ENCODE results near the gene PABPC1L.

Gene PABPC1L

DNA sequence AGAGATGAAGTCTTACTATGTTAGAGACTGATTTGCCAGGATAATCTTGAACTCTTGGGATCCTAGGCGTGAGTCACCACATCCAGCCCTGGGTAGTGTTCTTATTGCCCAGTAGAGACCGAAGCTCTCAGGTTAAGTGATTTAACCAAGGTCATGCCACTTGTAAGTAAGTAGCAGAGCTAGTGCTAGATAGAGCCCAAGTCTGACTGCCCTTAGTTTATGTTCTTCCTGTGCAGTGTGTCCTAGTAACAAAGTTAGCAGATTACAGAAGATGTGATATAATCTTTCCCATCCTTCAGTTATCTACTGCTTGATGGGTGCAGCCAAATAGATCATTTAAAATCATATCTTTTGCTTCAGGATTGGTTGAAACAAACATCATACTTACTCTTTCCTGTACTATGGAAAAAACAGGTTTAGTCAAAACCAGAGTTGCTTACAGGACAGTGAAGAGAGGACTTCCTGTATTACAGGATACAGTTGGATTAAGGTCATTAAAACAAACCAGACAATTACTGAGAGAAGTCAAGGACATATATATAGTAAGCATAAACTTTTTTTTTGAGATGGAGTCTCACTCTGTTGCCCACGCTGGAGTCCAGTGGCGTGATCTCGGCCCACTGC lies 9.5 kb upstream of the PABPC1L start:
- DNase-seq (ENCODE audit: low read depth in 3 of 3), result no peak

DNA sequence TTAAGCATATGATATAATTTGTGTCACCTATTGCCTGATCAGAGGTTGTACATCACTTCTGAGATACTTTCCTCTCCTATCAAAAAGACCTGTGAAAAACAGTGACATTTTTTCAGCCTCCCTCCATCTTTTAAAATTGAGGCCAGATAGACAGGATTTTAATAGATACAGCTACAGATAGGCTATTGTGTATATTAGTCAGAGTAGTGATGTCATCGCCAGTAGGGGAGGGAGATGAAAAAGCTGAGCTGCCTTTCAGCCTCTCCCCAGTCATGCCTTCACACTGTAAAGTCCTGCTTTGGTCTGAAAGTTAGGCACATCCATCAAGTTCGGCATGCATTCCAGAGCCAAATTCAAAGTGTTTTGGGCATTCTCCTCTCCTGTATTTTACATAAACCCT lies 7.9 kb upstream of the PABPC1L start:
- no peak for DNase-seq (ENCODE audit: low read depth in 3 of 3)

DNA sequence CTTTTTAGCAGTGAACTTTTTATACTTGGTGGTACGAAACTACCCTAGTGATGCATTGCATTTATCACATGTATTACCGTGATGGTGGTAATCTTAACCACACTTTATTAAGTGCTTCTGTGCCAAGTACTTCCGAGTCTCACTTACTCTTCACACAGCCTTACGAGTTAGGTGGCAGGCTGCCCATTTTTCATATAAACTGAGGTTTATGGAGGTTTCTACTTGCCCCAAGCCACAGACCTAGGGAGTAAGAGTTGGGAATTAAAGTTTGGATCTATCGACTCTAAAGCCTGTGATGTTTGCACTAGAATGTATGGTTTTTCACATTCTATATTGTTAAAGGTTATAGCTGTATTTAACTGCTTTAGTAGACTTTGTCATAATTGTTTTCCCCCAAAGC lies 5.5 kb upstream of the PABPC1L start:
- no peak for DNase-seq (ENCODE audit: low read depth in 3 of 3)

DNA sequence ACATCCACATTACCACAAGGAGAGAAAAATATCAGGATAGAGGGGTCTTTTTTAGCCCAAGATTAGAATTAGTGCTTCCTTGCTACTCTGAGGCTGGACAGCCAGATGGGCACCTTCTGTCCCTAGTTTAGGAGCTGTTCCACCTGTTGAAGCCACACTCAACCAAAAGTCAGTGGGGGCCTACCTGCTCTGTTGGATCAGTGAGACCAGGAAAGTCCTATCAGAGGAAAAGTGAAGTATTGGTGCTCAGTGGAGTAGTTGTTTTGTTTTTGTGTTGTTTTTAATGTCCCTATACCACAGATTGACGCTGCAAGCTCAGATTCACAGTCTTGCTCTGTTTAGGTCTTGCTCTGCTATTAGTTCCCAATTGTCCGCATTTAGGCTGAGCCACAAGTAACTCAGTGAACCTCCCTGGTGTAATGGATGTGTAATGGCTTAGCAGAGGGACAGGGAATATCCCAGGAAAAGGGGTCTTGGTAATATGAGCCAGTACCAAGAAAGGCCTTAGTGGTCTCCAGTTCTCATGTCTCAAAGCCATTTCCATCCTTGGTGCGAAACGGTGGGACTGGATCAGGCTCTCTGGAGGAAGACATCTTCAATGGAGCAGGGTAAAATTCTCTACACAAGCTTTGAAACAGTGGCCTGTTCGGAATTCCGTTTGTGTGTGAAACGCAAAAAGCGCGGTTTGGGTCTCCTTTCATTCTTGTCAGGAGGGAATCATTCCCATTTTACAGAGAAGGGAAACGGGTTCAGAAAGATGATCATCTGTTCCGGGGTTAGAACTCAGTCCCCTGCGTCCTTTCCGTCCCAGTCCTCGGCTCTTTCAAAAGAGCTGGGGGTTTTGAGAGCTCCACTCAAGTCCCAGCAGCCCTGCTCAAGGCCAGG lies 631 bp upstream of the PABPC1L start:
- DNase-seq (ENCODE audit: low read depth in 3 of 3), result no peak

DNA sequence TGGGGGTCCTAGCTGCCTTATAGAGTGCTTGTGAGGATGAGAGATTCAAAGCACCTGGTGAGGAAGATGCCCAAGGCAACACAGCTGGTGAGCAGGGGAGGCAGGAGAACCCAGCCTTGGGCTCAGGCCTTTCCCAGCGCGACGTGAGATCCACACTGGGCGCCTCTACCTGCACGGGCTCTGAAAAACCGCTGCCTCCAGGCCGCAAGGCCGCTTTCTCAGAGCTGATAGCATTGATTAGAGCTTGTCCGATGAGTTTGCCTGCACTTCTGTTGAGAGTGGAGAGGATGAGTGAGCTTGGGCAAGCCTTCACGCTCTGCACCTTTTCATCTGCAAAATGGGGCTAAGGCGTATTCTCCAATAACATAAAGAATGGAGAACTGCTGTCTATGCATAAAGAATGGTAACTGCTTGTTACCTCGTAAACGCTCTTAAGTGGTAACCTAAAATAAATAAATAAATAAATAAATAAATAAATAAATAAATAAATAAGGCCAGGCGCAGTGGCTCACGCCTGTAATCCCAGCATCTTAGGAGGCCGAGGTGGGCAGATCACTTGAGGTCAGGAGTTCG lies 916 bp downstream of the PABPC1L start:
- no peak for DNase-seq (ENCODE audit: low read depth in 3 of 3)

DNA sequence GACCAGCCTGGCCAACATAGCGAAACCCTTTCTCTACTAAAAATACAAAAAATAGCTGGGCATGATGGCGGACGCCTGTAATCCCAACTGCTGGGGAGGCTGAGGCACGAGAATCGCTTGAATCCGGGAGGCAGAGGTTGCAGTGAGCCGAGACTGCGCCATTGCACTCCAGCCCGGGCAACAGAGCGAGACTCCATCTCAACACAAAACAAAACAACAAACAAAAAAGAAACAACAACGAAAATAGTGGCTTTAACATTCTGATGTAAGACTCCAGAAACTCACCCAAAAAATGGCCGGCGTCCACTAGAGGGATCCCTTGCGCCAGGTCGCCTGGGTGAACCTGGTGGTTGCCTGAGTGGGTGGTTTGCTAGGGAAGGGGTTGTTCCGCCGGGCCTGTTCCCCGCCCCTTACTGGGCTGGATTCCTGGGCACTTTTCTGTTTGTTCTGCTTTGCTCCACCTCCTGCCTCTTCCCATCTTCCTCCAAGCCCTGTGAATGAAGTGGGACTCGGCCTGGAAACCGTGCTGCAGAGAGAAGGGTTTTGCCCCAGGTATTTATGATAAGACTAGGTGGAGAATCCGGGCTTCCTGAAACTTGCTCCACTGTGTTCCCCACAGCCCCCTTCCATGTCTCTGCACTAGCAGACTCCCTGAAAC lies 1.5 kb downstream of the PABPC1L start:
- peak; percentile 8 to 57 (median 12) for DNase-seq (ENCODE audit: low read depth in 3 of 3)

DNA sequence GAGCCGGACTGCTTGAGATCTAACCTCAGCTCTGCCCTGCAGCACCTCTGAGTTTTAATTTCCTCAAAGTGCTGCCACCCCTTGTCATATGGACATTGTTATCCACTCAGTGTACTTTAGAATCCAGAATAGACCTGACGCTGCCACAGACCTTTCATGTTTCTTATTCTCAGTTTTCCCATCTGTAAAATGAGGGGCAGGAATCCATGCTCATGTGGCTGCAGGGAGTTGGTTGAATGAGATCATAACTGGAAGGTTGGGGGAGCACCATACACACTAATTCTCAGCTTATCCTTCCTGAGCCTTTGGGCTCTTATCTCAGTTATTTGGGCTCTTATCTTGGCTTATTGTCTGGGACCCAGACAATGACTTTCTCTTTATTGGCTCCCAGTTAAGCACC lies 2.3 kb downstream of the PABPC1L start:
- DNase-seq (ENCODE audit: low read depth in 3 of 3), result no peak

DNA sequence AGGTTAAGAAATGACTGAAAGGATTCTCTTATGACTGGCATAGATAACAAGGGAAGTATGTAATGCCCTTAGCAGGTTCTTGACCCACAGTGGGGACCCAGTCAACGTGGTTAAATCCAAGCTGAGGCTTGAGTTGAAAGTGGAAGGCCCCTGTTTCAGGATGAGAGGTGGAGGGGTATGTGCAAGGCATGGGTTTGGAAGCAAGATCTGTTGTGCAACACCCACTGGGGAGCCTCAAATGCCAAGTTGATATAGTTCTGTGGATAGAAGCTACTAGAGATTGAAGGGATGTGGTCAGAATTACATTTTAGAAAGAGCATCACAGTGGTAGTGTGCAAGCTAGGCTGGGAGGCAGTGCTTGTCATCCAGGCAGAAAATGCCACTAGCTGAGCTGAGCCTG lies 5.1 kb downstream of the PABPC1L start:
- DNase-seq (ENCODE audit: low read depth in 3 of 3), result no peak

DNA sequence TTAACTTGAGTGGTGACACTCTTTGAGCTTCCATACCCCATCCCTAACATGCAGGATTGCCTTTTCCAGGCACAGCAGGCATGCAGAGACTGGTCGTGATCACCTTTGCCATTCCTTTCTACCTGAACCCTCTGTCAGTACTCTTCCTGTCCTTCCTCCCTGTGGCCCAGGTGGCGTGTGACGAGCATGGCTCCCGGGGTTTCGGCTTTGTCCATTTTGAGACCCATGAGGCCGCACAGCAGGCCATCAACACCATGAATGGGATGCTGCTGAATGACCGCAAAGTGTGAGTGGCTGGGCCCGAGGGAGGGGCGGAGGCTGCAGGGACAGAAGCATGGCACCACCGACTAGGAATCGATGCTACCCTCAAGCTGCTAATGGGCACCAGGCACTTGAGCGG lies 6.7 kb downstream of the PABPC1L start:
- DNase-seq (ENCODE audit: low read depth in 3 of 3), result no peak

DNA sequence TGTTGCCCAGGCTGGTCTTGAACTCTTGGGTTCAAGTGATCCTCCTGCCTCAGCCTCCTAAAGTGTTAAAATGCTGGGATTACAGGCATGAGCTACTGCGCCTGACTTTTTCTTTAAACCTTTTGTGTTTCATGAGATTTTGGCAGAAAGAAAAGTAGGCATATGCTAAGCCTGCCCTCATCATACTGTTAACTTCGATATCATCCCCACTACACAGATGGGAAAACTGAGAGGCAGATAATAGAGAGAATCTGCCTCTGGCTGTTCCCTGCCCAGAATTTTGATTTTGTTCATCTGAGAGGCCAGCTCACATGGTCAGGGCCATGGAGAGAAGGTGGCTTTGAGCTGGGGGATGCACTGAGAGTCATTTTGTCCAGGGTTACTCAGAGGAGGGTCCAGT lies 7.5 kb downstream of the PABPC1L start:
- DNase-seq (ENCODE audit: low read depth in 3 of 3), result no peak

DNA sequence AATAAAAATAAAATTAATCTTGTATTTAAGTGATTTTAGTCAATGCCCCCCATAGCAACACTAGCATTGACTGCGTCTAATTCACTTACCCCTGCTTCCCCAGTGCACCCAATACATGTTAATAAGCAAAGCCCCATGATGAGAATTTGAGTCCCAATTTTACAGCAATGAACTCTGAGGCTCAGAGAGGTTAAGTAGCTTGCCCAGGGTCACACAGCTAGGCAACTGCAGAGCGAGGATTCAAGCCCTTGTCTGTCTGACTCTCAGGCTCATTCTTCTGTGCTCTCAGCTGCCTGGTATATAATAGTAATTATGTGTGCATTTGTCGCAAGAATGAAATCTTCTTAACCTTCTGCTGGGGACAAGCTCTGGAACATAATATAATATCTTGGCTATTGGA lies 8.5 kb downstream of the PABPC1L start:
- DNase-seq (ENCODE audit: low read depth in 3 of 3), result no peak

DNA sequence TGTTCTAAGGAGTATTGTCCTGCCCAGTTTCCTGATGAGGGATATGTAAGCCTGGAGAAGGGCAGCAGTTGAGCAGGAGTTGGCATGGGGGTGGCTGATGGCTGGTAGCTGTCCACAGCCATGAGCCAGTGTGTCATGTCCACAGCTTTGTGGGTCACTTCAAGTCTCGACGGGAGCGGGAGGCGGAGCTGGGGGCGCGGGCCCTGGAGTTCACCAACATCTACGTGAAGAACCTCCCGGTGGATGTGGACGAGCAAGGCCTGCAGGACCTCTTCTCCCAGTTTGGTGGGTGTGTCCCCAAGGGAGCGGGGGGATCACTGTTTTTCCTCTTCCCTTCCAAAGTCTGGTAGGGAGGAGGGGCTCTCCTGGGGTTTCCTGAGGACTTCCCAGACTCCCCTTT lies 8.9 kb downstream of the PABPC1L start:
- no peak for DNase-seq (ENCODE audit: low read depth in 3 of 3)

DNA sequence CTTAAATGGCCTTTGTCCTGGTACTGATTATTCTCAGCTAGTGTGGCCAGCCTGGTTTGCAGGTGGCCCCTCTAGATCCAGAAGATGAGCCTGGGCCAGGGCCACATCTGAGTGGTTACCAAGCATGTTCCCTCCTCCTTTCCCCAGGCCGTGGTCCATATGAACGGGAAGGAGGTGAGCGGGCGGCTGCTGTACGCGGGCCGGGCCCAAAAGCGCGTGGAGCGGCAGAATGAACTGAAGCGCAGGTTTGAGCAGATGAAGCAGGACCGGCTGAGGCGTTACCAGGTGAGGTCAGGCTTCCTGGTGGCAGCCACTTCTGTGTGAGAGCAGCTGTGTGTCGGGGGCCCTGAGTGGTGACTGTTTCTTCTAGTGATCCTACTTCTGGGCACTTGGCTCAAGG lies 11.6 kb downstream of the PABPC1L start:
- DNase-seq (ENCODE audit: low read depth in 3 of 3), result no peak

DNA sequence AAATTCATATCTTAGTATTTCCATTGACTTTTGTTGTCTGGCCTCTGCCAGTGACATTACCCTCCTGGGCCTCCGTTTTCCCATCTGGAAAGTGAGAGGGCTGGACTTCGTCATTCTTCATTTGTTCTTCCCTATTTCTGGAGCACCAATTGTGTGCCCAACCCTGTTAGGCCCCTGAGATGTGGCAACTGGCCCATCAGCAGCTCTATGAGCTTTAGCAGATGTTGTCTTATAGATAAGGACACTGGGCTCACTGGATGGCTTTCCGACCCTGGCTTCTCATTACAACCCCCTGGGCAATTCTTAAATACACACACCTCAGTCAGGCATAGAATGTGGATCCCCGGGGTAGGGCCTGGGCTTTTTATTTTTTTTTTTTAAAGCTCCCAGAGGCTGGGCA lies 14.7 kb downstream of the PABPC1L start:
- DNase-seq (ENCODE audit: low read depth in 3 of 3), result no peak

DNA sequence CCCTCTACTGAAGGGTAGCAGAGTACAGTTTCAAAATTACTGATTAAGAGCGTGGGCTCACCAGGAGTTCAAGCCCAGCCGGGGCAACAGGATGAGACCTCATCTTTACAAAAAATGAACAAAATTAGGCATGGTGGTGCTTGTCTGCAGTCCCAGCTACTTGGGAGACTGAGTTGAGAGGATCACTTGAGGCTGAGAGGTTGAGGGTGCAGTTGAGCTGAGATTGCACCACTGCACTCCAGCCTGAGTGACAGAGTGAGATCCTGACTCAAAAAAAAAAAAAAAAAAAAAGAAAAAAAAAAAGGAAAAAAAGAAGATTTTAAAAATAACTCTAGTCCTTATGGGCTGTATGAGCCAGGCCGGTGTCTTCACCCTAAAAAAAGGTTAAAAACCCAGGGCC lies 18.7 kb downstream of the PABPC1L start:
- no peak for DNase-seq (ENCODE audit: low read depth in 3 of 3)

DNA sequence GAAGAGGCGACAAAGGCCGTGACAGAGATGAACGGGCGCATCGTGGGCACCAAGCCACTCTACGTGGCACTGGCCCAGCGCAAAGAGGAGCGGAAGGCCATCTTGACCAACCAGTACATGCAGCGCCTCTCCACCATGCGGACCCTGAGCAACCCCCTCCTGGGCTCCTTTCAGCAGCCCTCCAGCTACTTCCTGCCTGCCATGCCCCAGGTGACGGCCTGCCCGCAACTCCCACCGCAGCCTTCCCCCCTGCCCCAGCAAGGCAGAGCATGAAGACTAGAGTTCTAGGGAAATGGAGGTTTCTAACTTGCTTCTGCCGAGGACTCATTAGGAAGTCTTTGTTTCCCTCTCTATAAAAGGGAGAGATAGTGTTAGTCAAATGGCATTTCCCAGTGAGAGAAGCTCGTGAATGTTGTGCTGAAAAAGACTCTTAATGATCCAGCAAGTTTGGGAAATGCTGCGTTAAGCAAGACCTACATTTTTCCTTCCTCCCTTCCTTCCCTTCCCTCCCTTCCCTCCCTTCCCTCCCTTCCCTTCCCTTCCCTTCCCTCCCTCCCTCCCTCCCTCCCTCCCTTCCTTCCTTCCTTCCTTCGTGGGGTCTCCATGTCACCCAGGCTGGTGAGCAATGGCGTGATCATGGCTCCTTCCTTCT lies 20.8 kb downstream of the PABPC1L start:
- DNase-seq (ENCODE audit: low read depth in 3 of 3), result no peak

DNA sequence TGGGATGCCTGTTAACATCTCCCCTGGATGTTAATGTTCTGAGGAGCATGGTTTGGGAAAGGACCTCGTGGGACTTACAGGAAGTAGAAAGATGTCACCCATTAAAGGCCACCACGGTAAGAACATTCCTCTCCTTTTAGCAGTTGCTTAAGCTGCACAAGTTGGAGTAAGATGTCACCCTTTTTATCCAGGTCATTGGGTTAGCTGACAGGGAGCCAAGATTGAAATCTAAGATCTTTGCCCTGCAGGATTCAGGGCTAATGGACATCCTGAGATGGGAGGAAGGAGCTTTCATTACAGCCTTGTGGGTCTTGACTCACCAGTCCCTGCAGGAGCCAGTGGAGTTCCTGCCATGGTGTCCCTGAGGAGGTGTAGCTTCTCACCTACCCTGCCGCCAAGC lies 22.1 kb downstream of the PABPC1L start:
- no peak for DNase-seq (ENCODE audit: low read depth in 3 of 3)

DNA sequence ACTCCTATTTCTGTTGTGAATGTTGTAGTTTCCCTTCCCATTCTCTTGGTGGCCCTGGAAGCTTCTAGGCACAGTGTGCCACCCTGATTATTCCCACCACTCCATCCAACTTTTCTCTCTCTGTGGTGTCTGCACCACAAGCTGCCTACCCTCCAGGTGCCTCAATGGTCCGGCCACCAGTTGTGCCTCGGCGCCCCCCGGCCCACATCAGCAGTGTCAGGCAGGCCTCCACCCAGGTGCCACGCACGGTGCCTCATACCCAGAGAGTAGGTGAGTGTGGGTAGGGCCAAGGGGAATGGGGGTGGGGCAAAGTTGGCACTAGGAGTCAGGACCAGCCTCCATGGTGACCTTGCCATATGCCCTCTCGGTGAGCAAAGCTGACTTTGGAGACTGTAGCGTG lies 23.1 kb downstream of the PABPC1L start:
- DNase-seq (ENCODE audit: low read depth in 3 of 3), result no peak

DNA sequence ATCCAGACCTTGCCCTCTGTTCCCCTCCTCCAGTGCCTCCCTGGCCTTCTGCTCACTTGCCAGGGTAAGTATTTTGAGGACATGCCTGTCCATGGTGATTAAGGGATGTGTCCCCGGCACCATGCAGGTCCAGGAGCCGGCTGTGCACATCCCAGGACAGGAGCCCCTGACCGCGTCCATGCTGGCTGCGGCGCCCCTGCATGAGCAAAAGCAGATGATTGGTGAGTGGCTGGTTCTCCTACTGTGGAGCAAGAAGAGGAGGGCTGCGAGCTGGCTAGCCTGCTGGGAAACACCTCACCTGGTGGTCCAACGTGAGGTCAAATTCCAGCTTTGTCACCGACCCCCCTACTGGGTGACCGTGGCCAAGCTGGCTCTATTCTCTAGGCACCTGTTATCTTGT lies 26.6 kb downstream of the PABPC1L start:
- DNase-seq (ENCODE audit: low read depth in 3 of 3), result no peak

DNA sequence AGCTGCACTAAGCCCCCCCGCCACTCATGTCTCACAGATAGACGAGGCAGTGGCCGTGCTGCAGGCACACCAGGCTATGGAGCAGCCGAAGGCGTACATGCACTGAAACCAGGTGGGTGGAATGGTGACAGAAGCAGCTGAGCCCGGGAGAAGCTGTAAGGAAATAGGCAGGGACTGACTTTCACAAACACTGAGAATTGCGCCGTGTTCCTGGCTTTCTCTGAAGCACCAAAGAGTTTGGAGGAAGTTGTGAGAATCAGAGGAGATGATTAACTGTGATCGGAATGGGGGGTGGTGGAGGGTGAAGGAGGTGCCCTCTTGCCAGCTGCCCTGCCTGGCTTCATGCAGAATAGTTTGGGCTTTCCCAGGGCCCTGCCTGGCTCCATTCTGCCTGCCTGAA lies 28.8 kb downstream of the PABPC1L start:
- DNase-seq (ENCODE audit: low read depth in 3 of 3), result no peak

DNA sequence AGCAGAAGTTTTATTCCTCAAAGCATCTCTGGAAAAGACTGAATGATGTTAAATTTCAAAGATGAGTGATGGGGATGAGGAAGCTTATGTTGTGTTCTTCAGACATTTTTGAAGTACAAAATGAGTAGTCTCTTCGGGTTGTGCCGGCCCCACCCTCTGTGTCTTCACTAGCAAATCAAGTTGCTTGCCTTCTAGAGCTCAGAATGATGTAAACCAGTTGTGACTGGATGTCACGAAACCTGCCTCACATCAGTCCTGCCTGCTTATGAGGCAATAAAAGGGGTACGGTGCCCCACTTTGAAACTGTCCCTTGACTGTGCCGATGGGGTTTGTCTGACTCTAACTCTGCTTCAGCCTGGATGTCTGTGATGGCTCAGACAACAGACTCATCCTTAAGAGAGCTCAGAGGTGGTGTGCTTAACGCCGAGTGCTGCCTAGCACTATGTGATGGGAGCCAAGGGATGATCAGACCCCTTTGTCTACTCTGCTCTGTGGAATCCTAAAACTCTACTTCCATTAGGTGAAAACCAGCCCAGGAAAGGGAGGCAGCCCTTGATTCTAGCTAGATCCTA lies 31.3 kb downstream of the PABPC1L start:
- no peak for DNase-seq (ENCODE audit: low read depth in 3 of 3)

All from stimulated activated CD4-positive, alpha-beta T cell treated with anti-CD3 and anti-CD28 coated beads, TNF-alpha, amount 100 ng/mL, for 24 hours (primary cell).